Tibial nerve (tissue), 4 donors: Measurements from ENCODE around the gene MYL10. TPM values are rescaled to one million over a fixed set of nuclear protein-coding genes. Genes with fewer than 3 reads are reported as not detected.

Experiments
- DNase-seq, 2 donors: peaks; one replicate each; pipeline ENCODE4 v3.0.0-alpha.2; 2019; ENCODE audit warnings: low spot score in 2 of 2
- H3K27ac ChIP-seq, 4 donors: fragments of 200-600 bp; sonication (generic) in 3 of 4; one replicate each; pipeline ENCODE4 v1.5.1; 2017 to 2019; ENCODE audit warnings: mild to moderate bottlenecking in 1 of 4
- H3K27me3 ChIP-seq, 2 donors: fragments of 200-600 bp; sonication (generic) in 1 of 2; one replicate each; pipeline versions ENCODE4 v1.5.1 to v1.6.0; 2017 to 2019
- H3K36me3 ChIP-seq, 3 donors: fragments of 200-600 bp; sonication (generic); one replicate each; pipeline ENCODE4 v1.5.1; 2018 to 2019
- H3K4me1 ChIP-seq, 4 donors: fragments of 200-600 bp; sonication (generic) in 3 of 4; one replicate each; pipeline ENCODE4 v1.5.1; 2017 to 2019
- H3K4me3 ChIP-seq, 4 donors: fragments of 200-600 bp; sonication (generic) in 3 of 4; one replicate each; pipeline ENCODE4 v1.5.1; 2017 to 2019; ENCODE audit warnings: mild to moderate bottlenecking in 1 of 4, moderate library complexity in 1 of 4
- H3K9me3 ChIP-seq, 4 donors: fragments of 200-600 bp; sonication (generic) in 3 of 4; one replicate each; pipeline ENCODE4 v1.5.1; 2017 to 2019
- EP300 ChIP-seq, 2 donors: sonication (generic); formaldehyde crosslinking; IDR thresholded peaks; one replicate each; pipeline ENCODE4 v1.6.1; 2017; ENCODE audit warnings: antibody characterized with exemption in 2 of 2, mild to moderate bottlenecking in 1 of 2
- POLR2A ChIP-seq, 2 donors: fragments of 450-650 bp; IDR thresholded peaks; one replicate each; pipeline ENCODE4 v1.6.1; 2017; ENCODE audit warnings: antibody characterized with exemption in 2 of 2, mild to moderate bottlenecking in 2 of 2, moderate library complexity in 2 of 2
- WGBS, 2 donors: methylation state at CpG; one replicate each; pipeline ENCODE4 v1.1.5; 2018; 5-methylcytosine and 5-hydroxymethylcytosine counted together
- total RNA-seq, 4 donors: library from RNA; depleted of rRNA; stranded (reverse); fragments of >200 nt; gene quantifications; one replicate each; pipeline ENCODE4 v1.1.0, GENCODE V29; 2016
- TF ChIP-seq, protein P1 (sequence below), 5 experiments: fragments of 200-600 bp in 3 of 5; fragments of 450-650 bp in 2 of 5; sonication (generic) in 3 of 5; IDR thresholded peaks; one replicate each; pipeline ENCODE4 v1.5.1; 2016 to 2019; ENCODE audit warnings: antibody characterized with exemption in 5 of 5, mild to moderate bottlenecking in 3 of 5, moderate library complexity in 2 of 5

The MYL10 gene
- total RNA-seq, 4 donors from 2014 or later = not detected

DNA sequence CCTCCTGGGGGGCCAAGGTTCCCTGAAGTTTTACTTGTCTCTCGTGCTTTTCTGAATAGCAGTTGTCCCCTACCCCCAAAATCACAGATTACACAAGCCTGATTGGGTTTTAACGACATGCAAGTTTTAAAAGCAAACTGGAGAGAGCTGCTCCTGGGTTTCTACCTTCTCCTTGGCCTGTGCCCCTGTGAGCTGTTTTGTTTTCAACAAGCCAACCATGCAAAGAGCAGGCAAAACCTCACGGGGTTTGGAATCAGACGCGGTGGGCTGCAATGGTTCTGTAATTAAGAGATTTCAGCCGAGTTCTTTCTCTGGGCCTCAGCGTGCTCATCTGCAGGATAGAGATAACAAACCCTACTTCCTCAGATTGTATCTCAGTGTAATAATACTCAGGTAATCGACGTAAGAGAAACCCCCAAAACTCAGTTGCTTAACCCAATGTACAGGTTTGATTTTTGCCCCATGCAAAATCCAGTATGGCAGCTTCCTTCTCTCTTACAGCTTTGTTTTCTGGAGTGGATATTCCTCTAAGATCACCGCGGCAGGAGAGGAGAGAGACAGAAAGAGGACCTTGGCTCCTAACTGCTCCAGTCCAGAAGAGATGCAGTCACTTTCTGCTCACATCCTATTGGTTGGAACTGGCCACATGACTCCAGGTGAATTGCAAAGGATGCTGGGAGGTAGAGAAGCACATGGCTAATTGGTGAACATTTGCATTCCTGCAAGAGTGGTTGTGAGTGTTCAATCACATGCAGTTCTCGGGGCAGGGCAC lies 42.0 kb downstream of the MYL10 start:
- Histone ChIP-seq H3K27me3 (no peaks in the 10 kb centered on the region), H3K4me3 (no peak overlapping the region), H3K9me3 (peaks cover 0 to 11% (median 0%) of the 10 kb centered on the region in 4 donors), H3K4me1 (no peaks in the 10 kb centered on the region), H3K27ac (no peak overlapping the region), H3K36me3 (no peaks in the 10 kb centered on the region)
- WGBS, 2 donors = 68 to 72% methylated on average over 12 of the region's 12 CpGs
- no peak for DNase-seq
- TF ChIP-seq, protein P1, sequence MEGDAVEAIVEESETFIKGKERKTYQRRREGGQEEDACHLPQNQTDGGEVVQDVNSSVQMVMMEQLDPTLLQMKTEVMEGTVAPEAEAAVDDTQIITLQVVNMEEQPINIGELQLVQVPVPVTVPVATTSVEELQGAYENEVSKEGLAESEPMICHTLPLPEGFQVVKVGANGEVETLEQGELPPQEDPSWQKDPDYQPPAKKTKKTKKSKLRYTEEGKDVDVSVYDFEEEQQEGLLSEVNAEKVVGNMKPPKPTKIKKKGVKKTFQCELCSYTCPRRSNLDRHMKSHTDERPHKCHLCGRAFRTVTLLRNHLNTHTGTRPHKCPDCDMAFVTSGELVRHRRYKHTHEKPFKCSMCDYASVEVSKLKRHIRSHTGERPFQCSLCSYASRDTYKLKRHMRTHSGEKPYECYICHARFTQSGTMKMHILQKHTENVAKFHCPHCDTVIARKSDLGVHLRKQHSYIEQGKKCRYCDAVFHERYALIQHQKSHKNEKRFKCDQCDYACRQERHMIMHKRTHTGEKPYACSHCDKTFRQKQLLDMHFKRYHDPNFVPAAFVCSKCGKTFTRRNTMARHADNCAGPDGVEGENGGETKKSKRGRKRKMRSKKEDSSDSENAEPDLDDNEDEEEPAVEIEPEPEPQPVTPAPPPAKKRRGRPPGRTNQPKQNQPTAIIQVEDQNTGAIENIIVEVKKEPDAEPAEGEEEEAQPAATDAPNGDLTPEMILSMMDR (IDR thresholded peaks at IDR 0.05) = no peak
- no peak for TF ChIP-seq EP300 (IDR thresholded peaks at IDR 0.05)
- TF ChIP-seq POLR2A (IDR thresholded peaks at IDR 0.05) = no peak

DNA sequence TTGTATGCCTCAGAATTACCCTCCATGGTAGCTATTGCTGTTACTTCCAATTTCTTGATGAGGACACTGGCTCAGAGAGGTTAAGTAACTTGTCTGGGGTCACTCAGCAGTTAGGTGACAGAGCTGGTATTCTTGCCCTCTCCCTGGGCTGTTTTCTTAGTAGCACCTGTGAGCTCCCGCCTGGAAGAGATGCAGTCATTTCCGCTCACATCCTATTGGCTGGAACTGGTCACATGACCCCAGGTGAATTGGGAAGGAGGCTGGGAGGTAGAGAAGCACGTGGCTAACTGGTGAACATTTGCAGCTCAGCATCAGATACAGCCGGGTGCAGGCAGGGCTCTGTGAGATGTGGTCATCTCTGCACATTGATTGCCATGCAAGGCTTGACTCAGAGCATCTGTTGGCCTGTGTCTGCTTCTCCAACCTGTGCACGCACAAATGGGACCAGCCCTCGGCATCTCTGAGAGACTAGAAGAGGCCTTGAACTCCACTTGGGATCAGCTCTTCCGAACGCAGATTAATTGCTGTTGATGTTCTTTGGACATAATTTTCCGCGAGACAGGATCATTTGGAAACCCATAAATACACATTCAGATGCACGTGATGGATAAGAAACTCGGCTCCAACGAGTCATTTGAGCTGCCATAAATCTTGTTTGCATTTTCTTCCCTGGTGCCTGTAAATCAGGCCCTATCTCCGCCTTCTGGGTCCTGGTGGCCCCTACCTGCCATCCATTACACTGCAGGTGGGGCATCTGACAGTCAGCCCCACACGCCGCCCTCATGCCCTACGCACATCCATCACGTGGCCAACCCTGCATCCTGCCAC lies 42.8 kb downstream of the MYL10 start:
- H3K27ac ChIP-seq = no peak overlapping the region
- H3K36me3 ChIP-seq = no peaks in the 10 kb centered on the region
- no peaks in the 10 kb centered on the region for H3K4me1 ChIP-seq
- DNase-seq = no peak
- peaks cover 0 to 11% (median 0%) of the 10 kb centered on the region in 4 donors for H3K9me3 ChIP-seq
- TF ChIP-seq POLR2A (IDR thresholded peaks at IDR 0.05) (no peak), EP300 (IDR thresholded peaks at IDR 0.05) (no peak)
- TF ChIP-seq, protein P1 (IDR thresholded peaks at IDR 0.05) = no peak
- H3K27me3 ChIP-seq = no peaks in the 10 kb centered on the region
- 62 to 69% methylated on average over 18 of the region's 18 CpGs for WGBS, 2 donors
- no peak overlapping the region for H3K4me3 ChIP-seq

DNA sequence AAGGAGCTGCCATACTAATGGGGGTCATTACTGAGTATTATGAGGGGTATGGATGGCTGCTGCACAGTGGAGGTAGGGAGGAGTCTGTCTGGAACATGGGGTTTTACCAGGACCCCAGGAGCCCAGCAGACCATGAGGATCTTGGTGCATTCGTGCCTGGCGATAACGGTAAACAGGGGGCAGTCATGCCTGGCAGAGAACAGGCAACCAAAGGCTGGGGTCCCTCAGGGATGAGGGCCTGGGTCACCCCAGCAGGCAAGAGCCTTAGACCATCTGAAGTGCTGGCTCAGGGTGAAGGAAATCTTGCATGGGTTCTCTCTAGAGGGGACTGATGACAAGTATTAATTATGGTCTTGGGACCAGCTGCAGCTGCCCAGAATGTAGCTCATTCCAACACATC lies 46.1 kb downstream of the MYL10 start:
- Histone ChIP-seq H3K36me3 (no peaks in the 10 kb centered on the region), H3K27me3 (no peaks in the 10 kb centered on the region), H3K4me1 (no peaks in the 10 kb centered on the region), H3K4me3 (no peak overlapping the region), H3K27ac (no peak overlapping the region), H3K9me3 (peaks cover 0 to 11% (median 0%) of the 10 kb centered on the region in 4 donors)
- WGBS, 2 donors = 96 to 100% methylated on average over 3 of the region's 3 CpGs
- TF ChIP-seq POLR2A (IDR thresholded peaks at IDR 0.05) (no peak), EP300 (IDR thresholded peaks at IDR 0.05) (no peak)
- TF ChIP-seq, protein P1 (IDR thresholded peaks at IDR 0.05) = no peak
- no peak for DNase-seq

DNA sequence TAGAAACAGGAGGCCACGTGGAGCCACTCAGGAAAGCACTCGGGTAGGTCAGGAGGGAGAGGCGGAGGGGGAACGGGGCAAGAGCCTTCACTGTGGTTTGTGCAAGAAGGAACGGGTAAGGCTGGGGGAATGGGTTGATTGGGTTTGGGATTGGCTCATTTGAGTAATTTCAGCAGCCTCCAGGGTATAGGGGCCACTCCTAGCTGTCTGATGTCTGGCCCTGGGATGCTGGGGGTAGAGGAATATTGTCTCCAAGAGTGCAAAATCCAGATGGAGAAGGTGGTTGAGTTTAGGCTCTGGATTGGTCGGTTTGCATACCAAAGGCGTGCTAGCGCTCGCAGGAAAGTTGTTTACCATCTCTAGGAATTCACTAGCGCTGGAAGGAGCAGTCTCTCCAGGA lies 47.2 kb downstream of the MYL10 start:
- TF ChIP-seq POLR2A (IDR thresholded peaks at IDR 0.05) (no peak), EP300 (IDR thresholded peaks at IDR 0.05) (no peak)
- TF ChIP-seq, protein P1 (IDR thresholded peaks at IDR 0.05) = no peak
- no peak overlapping the region for H3K27ac ChIP-seq
- no peaks in the 10 kb centered on the region for H3K27me3 ChIP-seq
- peaks cover 0 to 15% (median 0%) of the 10 kb centered on the region in 4 donors for H3K9me3 ChIP-seq
- no peaks in the 10 kb centered on the region for H3K4me1 ChIP-seq
- no peak overlapping the region for H3K4me3 ChIP-seq
- WGBS, 2 donors = 68 to 74% methylated on average over 10 of the region's 10 CpGs
- no peak for DNase-seq
- no peaks in the 10 kb centered on the region for H3K36me3 ChIP-seq

DNA sequence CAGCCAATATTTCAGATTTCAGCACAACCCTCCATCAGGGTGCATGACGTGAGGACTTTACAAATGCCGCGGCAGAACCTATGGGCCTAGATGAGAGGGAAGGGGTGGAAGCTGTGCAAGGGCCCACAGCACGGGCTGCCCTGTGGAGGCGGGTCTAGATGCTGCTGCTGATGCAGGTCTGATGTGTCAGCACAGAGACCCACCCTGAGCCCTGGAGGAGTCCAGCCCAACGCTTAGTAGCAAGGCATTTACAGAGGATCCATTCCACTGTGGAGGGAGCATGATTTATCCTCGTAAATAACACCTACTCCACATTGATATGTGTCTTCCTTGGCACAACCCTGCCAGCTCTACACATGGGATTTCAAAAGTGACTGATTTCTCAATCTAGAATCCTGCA lies 48.5 kb downstream of the MYL10 start:
- no peak overlapping the region for H3K27ac ChIP-seq
- no peaks in the 10 kb centered on the region for H3K36me3 ChIP-seq
- H3K27me3 ChIP-seq = no peaks in the 10 kb centered on the region
- TF ChIP-seq POLR2A (IDR thresholded peaks at IDR 0.05) = no peak
- TF ChIP-seq EP300 (IDR thresholded peaks at IDR 0.05) = no peak
- TF ChIP-seq, protein P1 (IDR thresholded peaks at IDR 0.05) = no peak
- no peak overlapping the region for H3K4me3 ChIP-seq
- peaks cover 0 to 20% (median 0%) of the 10 kb centered on the region in 4 donors for H3K9me3 ChIP-seq
- H3K4me1 ChIP-seq = no peaks in the 10 kb centered on the region
- 85 to 91% methylated on average over 7 of the region's 7 CpGs for WGBS, 2 donors
- no peak for DNase-seq
